Activated CD4-positive, alpha-beta T cell treated with anti-CD3 and anti-CD28 coated beads for 48 hours (primary cell): ENCODE results near the gene TMEM209.
"Not testable (repeated sequence)": the region's sequence is repeated elsewhere in the genome, so short reads cannot be mapped to it uniquely, and the experiment has no call there.

Source experiments
- DNase-seq: peaks from one replicate; pipeline ENCODE4 v3.0.0-alpha.2; 2020

The TMEM209 gene

DNA sequence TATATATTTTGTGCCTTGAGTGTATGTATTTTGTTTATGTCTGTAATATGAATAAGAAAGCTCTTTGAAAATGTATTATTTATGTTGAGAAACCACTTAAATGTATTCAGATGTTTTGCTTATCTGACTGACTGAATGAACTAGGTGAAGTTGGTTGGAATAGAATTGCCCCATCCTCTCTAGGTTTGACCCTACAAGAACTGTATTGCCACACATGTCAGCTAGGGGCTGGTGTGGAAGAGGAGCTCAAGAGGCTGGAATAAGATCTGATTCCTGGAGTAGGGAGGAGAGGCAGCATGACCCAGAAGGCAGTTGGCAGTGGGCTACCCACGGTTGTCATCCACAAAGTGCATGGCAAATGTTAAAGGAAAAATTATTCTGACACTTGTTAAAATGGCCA, 11.5 kb upstream of the TMEM209 start:
- no peak for DNase-seq

GRCh38 chr7:130216025-130216424, 10.8 kb upstream of the TMEM209 start:
- no peak for DNase-seq

- DNase-seq = no peak
Measured at GRCh38 chr7:130213828-130214227, 8.6 kb upstream of the TMEM209 start.

- DNase-seq = no peak
Measured at GRCh38 chr7:130210181-130210935, 5.2 kb upstream of the TMEM209 start.

DNA sequence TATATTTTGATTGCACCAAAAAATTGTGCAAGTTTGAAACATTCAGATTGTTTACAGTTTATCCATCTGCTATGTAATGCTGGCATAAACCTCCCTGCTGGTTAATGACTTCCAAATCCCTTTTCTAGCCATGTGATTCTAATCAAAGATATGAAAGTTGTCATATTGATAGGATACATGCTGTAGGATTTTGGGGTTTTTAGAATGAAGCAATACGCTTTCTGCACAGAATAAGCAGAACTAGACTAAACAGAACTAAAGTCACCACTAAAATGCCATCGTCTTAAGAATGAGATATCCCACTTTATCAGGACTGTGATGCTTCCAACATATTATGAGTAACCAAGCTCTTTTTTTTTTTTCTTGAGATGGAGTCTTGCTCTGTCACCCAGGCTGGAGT, 3.3 kb upstream of the TMEM209 start:
- DNase-seq = no peak

DNA sequence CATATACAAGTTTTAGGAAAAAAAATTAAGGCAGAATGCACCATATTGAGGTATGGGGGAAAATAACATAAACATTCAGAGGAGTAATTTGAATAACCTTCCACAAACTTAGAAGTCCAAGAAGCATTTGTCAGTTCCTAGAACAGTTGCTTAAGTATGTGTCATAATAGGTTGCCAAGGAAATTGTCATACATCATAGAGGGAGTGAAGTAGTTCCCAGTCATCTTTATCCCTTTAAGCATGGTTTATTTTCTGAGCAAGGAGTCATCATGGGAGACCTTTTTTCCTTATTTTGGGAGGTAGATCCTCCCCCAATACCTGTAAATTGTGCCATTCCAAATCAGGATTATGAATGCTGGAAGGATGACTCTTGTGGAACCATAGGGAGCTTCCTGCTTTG, 2.4 kb upstream of the TMEM209 start, which contains the start of gene SSMEM1:
Gene SSMEM1 (plus strand): TSS at position 219 of the 400 bp plus-strand sequence. CDS start 51 bp downstream, at position 270.
- no peak for DNase-seq

GRCh38 chr7:130207033-130207432, 1.8 kb upstream of the TMEM209 start:
- no peak for DNase-seq

DNA sequence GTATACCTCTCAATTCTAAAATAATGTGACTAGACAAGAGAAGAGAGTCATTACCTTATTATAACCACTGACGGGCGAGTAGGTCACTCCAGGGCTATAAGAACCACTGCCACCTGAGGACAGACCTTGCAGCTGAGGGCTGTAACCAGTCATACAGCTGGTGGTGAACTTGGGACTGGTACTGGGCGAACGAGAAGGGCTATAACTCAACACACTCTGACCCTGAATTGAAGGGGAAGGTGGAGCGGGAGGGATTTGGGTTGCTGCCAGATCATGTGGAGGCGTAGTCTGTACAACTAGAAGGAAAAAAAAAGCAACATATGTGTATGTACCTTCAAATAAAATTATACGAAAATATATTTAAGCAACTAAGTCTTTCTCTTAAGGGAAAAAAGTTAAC, 3.4 kb downstream of the TMEM209 start:
- no peak for DNase-seq

- DNase-seq = no peak
Measured at GRCh38 chr7:130197094-130197493, 8.1 kb downstream of the TMEM209 start.

- no peak for DNase-seq
Measured at GRCh38 chr7:130196476-130196875, 8.7 kb downstream of the TMEM209 start.

GRCh38 chr7:130195396-130195795, 9.8 kb downstream of the TMEM209 start:
- no peak for DNase-seq

- no peak for DNase-seq
Measured at GRCh38 chr7:130191791-130192190, 13.4 kb downstream of the TMEM209 start.

DNA sequence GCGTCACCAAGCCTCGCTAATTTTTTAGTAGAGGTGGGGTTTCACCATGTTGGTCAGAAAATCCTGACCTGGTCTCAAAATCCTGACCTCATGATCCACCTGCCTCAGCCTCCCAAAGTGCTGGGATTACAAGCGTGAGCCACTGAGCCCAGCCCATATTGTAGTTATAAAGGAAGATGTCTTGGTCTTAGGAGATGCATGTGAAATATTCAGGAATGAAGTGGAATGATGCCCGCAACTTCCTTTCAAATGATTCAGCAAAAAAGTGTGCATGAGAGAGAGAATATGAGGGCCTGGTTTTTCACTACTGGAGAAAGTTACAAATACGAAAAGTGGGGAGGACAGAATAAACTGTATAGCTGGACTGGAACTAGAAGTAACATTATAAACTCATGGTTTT, 15.9 kb downstream of the TMEM209 start:
- DNase-seq = no peak

DNA sequence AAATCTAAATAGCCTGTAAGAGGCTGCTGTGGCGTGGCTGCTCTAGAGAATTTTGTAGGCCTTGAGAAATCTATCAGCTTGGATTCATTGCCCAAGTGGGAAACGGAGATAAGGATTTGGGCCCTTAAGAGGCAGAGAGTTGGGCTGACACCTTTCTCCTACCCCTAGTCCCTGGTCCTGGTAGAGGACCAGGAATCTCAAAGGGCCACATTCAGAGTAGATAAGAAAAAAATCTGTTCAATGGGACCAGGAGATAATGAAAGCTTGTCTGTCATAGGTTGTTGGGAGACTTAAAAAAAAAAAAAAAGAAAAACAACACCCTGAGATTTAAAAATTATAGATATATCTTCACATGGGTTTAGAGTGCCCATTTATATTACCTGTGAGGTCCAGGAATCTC, 17.8 kb downstream of the TMEM209 start:
- no peak for DNase-seq

DNA sequence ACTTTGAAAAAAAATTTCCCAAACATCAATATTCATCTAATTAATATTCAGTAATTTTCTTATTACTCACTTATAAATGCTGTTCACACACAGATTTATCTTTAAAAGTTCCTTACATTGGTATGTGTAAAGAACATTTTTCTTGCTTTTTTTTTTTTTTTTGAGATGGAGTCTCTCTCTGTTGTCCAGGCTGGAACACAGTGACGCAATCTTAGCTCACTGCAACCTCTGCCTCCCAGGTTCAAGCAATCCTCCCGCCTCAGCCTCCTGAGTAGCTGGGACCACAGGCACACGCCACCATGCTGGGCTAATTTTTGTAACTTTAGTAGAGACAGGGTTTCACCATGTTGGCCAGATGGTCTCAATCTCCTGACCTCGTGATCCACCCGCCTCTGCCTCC, 20.9 kb downstream of the TMEM209 start:
- DNase-seq = not testable (repeated sequence)

DNA sequence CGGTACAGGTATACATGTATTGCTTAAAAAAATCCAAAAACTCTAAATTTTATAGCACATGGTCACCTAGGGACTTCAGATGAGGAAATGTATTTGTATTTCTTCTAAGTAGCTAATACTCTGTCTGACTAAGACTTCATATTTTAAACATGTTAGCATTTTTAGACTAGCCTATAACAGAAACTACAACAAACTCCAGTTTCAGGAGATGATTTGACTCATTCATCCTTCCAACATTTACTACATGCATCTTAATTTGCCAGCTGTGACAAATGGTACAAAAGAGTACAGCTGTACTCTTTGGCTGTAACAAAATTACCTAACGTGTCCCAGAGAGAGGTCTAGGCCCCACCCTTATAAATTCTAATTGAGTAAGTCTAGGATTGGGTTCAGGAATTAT, 22.2 kb downstream of the TMEM209 start:
- no peak for DNase-seq

DNA sequence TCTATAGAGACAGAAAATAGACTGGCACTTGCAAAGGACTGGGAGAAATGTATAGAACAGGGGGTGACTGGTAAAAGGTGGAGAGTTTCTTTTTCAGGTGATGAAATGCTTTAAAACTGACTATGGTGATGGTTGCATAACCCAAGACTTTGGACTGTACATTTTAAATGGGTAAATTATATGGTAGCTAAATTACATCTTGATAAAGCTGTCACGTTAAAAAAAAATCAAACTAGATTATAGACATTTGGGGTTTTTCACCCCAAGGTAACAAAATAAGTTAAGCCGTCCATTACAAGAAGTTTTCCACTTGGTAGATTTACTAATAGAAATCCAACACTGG, 24.0 kb downstream of the TMEM209 start:
- DNase-seq = no peak

- peak; percentile 72 for DNase-seq
Measured at GRCh38 chr7:130180571-130181262, 24.5 kb downstream of the TMEM209 start.

- no peak for DNase-seq
Measured at GRCh38 chr7:130179631-130180030, 25.6 kb downstream of the TMEM209 start.

- DNase-seq = no peak
Measured at GRCh38 chr7:130178251-130178650, 27.0 kb downstream of the TMEM209 start.

- no peak for DNase-seq
Measured at GRCh38 chr7:130174237-130174959, 30.8 kb downstream of the TMEM209 start.

GRCh38 chr7:130162196-130162595, 43.0 kb downstream of the TMEM209 start:
- DNase-seq = no peak

- DNase-seq = no peak
Measured at GRCh38 chr7:130160455-130160854, 44.8 kb downstream of the TMEM209 start.

- DNase-seq = no peak
Measured at GRCh38 chr7:130160023-130160422, 45.2 kb downstream of the TMEM209 start.
